ENCODE results near the gene SAP30L. TPM values are rescaled to one million over a fixed set of nuclear protein-coding genes. Genes with fewer than 3 reads are reported as not detected.

The SAP30L gene
- total and polyA plus RNA-seq, 2 of the 13 experiments (the other 11 are each of a cell fraction or from before 2014, with no cell fraction given) = 27.9 to 37.2 TPM

DNA sequence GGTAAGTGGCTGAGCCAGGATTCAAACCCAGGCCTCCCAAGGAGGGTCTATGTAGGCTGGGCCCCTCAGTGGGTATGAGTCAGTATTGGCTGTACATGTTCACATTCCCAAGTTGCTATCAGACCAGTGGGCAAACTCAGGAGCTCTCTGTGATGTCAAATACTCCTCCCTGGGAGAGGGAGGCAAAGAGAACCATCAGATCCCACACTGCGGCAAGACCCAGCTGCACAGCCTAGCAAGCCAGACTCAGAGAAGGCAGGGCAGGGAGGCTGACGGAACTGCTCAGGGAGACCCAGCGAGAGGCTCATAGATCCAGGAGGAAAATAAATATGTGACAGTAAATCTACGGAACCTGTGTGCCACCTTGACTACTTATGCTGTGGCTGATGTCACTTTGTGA, 42.6 kb upstream of the SAP30L start (continued):
- TF ChIP-seq, protein P1, sequence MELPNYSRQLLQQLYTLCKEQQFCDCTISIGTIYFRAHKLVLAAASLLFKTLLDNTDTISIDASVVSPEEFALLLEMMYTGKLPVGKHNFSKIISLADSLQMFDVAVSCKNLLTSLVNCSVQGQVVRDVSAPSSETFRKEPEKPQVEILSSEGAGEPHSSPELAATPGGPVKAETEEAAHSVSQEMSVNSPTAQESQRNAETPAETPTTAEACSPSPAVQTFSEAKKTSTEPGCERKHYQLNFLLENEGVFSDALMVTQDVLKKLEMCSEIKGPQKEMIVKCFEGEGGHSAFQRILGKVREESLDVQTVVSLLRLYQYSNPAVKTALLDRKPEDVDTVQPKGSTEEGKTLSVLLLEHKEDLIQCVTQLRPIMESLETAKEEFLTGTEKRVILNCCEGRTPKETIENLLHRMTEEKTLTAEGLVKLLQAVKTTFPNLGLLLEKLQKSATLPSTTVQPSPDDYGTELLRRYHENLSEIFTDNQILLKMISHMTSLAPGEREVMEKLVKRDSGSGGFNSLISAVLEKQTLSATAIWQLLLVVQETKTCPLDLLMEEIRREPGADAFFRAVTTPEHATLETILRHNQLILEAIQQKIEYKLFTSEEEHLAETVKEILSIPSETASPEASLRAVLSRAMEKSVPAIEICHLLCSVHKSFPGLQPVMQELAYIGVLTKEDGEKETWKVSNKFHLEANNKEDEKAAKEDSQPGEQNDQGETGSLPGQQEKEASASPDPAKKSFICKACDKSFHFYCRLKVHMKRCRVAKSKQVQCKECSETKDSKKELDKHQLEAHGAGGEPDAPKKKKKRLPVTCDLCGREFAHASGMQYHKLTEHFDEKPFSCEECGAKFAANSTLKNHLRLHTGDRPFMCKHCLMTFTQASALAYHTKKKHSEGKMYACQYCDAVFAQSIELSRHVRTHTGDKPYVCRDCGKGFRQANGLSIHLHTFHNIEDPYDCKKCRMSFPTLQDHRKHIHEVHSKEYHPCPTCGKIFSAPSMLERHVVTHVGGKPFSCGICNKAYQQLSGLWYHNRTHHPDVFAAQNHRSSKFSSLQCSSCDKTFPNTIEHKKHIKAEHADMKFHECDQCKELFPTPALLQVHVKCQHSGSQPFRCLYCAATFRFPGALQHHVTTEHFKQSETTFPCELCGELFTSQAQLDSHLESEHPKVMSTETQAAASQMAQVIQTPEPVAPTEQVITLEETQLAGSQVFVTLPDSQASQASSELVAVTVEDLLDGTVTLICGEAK (IDR thresholded peaks at IDR 0.05) = no peak
- TF ChIP-seq, protein P1 (CRISPR knock-in tag; IDR thresholded peaks at IDR 0.05) = no peak
- TF ChIP-seq POLR2AphosphoS5 (IDR thresholded peaks at IDR 0.05; ENCODE audit: low read depth, low read length) (no peak), PPARG (CRISPR knock-in tag; conservative IDR thresholded peaks at IDR 0.05) (no peak), ZNF879 (CRISPR knock-in tag; IDR thresholded peaks at IDR 0.05) (no peak), ZNF484 (CRISPR knock-in tag; IDR thresholded peaks at IDR 0.05; ENCODE audit: borderline replicate concordance, low read depth) (no peak), ZNF367 (CRISPR knock-in tag; IDR thresholded peaks at IDR 0.05; ENCODE audit: borderline replicate concordance) (no peak), ATM (IDR thresholded peaks at IDR 0.05; ENCODE audit: borderline replicate concordance) (no peak), MIXL1 (CRISPR knock-in tag; IDR thresholded peaks at IDR 0.05) (no peak), DNMT3B (CRISPR knock-in tag; conservative IDR thresholded peaks at IDR 0.05) (no peak), ZNF232 (CRISPR knock-in tag; IDR thresholded peaks at IDR 0.05; ENCODE audit: borderline replicate concordance) (no peak), RNF2 (conservative IDR thresholded peaks at IDR 0.05; ENCODE audit: low read depth) (no peak), RBFOX2 (IDR thresholded peaks at IDR 0.05; ENCODE audit: low read depth, low read length) (no peak)
- TF ChIP-seq, protein P2, sequence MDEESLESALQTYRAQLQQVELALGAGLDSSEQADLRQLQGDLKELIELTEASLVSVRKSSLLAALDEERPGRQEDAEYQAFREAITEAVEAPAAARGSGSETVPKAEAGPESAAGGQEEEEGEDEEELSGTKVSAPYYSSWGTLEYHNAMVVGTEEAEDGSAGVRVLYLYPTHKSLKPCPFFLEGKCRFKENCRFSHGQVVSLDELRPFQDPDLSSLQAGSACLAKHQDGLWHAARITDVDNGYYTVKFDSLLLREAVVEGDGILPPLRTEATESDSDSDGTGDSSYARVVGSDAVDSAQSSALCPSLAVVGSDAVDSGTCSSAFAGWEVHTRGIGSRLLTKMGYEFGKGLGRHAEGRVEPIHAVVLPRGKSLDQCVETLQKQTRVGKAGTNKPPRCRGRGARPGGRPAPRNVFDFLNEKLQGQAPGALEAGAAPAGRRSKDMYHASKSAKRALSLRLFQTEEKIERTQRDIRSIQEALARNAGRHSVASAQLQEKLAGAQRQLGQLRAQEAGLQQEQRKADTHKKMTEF (CRISPR knock-in tag; IDR thresholded peaks at IDR 0.05) = no peak
- TF ChIP-seq, protein P3, sequence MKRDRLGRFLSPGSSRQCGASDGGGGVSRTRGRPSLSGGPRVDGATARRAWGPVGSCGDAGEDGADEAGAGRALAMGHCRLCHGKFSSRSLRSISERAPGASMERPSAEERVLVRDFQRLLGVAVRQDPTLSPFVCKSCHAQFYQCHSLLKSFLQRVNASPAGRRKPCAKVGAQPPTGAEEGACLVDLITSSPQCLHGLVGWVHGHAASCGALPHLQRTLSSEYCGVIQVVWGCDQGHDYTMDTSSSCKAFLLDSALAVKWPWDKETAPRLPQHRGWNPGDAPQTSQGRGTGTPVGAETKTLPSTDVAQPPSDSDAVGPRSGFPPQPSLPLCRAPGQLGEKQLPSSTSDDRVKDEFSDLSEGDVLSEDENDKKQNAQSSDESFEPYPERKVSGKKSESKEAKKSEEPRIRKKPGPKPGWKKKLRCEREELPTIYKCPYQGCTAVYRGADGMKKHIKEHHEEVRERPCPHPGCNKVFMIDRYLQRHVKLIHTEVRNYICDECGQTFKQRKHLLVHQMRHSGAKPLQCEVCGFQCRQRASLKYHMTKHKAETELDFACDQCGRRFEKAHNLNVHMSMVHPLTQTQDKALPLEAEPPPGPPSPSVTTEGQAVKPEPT (CRISPR knock-in tag; IDR thresholded peaks at IDR 0.05; ENCODE audit: low read depth) = no peak
- TF ChIP-seq, protein P4, sequence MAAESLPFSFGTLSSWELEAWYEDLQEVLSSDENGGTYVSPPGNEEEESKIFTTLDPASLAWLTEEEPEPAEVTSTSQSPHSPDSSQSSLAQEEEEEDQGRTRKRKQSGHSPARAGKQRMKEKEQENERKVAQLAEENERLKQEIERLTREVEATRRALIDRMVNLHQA (CRISPR knock-in tag; IDR thresholded peaks at IDR 0.05) = no peak
- TF ChIP-seq, protein P5, sequence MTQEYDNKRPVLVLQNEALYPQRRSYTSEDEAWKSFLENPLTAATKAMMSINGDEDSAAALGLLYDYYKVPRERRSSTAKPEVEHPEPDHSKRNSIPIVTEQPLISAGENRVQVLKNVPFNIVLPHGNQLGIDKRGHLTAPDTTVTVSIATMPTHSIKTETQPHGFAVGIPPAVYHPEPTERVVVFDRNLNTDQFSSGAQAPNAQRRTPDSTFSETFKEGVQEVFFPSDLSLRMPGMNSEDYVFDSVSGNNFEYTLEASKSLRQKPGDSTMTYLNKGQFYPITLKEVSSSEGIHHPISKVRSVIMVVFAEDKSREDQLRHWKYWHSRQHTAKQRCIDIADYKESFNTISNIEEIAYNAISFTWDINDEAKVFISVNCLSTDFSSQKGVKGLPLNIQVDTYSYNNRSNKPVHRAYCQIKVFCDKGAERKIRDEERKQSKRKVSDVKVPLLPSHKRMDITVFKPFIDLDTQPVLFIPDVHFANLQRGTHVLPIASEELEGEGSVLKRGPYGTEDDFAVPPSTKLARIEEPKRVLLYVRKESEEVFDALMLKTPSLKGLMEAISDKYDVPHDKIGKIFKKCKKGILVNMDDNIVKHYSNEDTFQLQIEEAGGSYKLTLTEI (CRISPR knock-in tag; conservative IDR thresholded peaks at IDR 0.05) = no peak
